Prostate gland (tissue), 2 donors: ENCODE measurements around the gene PALLD.

Source experiments
- CTCF ChIP-seq, 4 experiments: fragments of 200-600 bp in 2 of 4; fragments of 450-650 bp in 2 of 4; sonication (generic) in 2 of 4; IDR thresholded peaks; 1 replicate in 3 of 4; 2 replicates in 1 of 4; pipeline ENCODE4 v1.5.1; 2016 to 2019; ENCODE audit warnings: antibody characterized with exemption in 4 of 4, mild to moderate bottlenecking in 2 of 4, moderate library complexity in 2 of 4
- POLR2A ChIP-seq: fragments of 450-650 bp; IDR thresholded peaks from one replicate; pipeline ENCODE4 v1.6.1; 2016; ENCODE audit warnings: antibody characterized with exemption, mild to moderate bottlenecking
- POLR2AphosphoS5 ChIP-seq: sonication (generic); formaldehyde crosslinking; IDR thresholded peaks from one replicate; pipeline ENCODE4 v1.6.1; 2017; ENCODE audit warnings: antibody characterized with exemption

DNA sequence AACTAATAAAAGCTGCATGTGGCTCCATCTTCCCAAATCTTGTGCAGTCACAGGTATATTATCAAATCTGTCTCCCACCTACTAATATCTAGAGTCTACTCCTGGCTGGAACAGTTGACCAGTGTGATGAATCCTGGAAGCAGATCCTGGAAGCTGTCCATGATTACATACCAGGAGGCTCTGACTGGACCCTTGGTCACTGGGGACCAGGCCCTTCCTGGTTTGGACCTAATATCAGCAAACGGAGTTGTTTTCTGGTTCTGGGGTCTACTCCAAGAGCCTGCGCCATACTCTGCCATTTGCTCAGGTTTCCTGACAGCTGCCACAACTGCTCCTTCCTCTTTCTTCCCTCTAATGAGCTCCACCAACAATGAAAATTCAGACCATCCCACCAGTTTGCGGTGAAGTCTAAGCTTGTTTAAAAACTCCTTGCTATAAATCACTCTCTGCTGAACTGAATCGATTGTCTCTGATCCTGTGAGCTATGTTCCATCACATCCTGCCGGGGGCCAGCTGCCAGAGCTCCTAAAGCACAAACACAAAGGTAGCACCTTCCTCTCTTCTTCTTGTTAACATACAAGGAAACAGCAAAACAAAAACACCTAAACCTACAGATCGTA is 114.2 kb downstream of the PALLD start:
- TF ChIP-seq POLR2A (no peak), CTCF (IDR thresholded peaks at IDR 0.05) (no peak), POLR2AphosphoS5 (no peak)
